SK-N-SH treated with all-trans-retinoic acid at 6 μM for 48 hours (cell line): ENCODE results near the gene THOP1.

Experiments
- ATAC-seq: fragments of 200-7000 bp; cut with Tn5 transposase; 3 replicates; pipeline ENCODE4 v1.9.1; 2020; ENCODE audit warnings: mild to moderate bottlenecking, moderate library complexity
- ARNTL ChIP-seq: fragments of 450-650 bp; formaldehyde crosslinking; IDR thresholded peaks from 2 replicates; pipeline ENCODE4 v1.5.0; 2020; ENCODE audit warnings: low read depth, mild to moderate bottlenecking, moderate library complexity, borderline replicate concordance
- BACH2 ChIP-seq: fragments of 250-450 bp; sonication (Bioruptor Pico); IDR thresholded peaks from 2 replicates; pipeline ENCODE4 v1.9.0; 2021; ENCODE audit warnings: mild to moderate bottlenecking, borderline replicate concordance
- CREB5 ChIP-seq: fragments of 250-450 bp; sonication (Bioruptor Pico); IDR thresholded peaks from 2 replicates; pipeline ENCODE4 v1.5.1; 2020; ENCODE audit warnings: low read depth, mild to moderate bottlenecking, moderate library complexity
- CSDC2 ChIP-seq: fragments of 250-450 bp; sonication (Bioruptor Pico); IDR thresholded peaks from 2 replicates; pipeline ENCODE4 v1.5.0; 2020; ENCODE audit warnings: mild to moderate bottlenecking, moderate library complexity
- CSRNP3 ChIP-seq: fragments of 250-450 bp; sonication (Bioruptor Pico); IDR thresholded peaks from 2 replicates; pipeline ENCODE4 v1.5.1; 2021; ENCODE audit warnings: mild to moderate bottlenecking, moderate library complexity
- ESRRG ChIP-seq: fragments of 250-450 bp; sonication (Bioruptor Pico); IDR thresholded peaks from 2 replicates; pipeline ENCODE4 v1.6.1; 2021; ENCODE audit warnings: mild to moderate bottlenecking
- GLIS3 ChIP-seq: fragments of 250-450 bp; sonication (Bioruptor Pico); IDR thresholded peaks from 2 replicates; pipeline ENCODE4 v1.5.0; 2020; ENCODE audit warnings: mild to moderate bottlenecking, moderate library complexity
- OSR1 ChIP-seq: fragments of 250-450 bp; sonication (Bioruptor Pico); IDR thresholded peaks from 2 replicates; pipeline ENCODE4 v1.8.0; 2022; ENCODE audit warnings: moderate library complexity, mild to moderate bottlenecking, inconsistent platforms
- POU6F1 ChIP-seq: fragments of 250-450 bp; sonication (Bioruptor Pico); IDR thresholded peaks from 2 replicates; pipeline ENCODE4 v1.8.0; 2021; ENCODE audit warnings: low read depth, mild to moderate bottlenecking, moderate library complexity, borderline replicate concordance
- PPARA ChIP-seq: fragments of 250-450 bp; sonication (Bioruptor Pico); IDR thresholded peaks from 2 replicates; pipeline ENCODE4 v1.5.0; 2020; ENCODE audit warnings: mild to moderate bottlenecking, borderline replicate concordance
- RARB ChIP-seq: fragments of 250-450 bp; sonication (Bioruptor Pico); IDR thresholded peaks from 2 replicates; pipeline ENCODE4 v1.8.0; 2021; ENCODE audit warnings: mild to moderate bottlenecking, moderate library complexity
- TCF4 ChIP-seq: fragments of 250-450 bp; sonication (Bioruptor Pico); IDR thresholded peaks from 2 replicates; pipeline ENCODE4 v1.8.0; 2021; ENCODE audit warnings: mild to moderate bottlenecking, moderate library complexity, borderline replicate concordance
- TOX ChIP-seq: fragments of 250-450 bp; sonication (Bioruptor Pico); IDR thresholded peaks from 2 replicates; pipeline ENCODE4 v1.8.0; 2021; ENCODE audit warnings: mild to moderate bottlenecking, moderate library complexity, borderline replicate concordance
- TSHZ2 ChIP-seq: fragments of 250-450 bp; sonication (Bioruptor Pico); IDR thresholded peaks from 2 replicates; pipeline ENCODE4 v1.5.0; 2020; ENCODE audit warnings: mild to moderate bottlenecking, moderate library complexity
- ZC3H10 ChIP-seq: fragments of 250-450 bp; sonication (Bioruptor Pico); IDR thresholded peaks from 2 replicates; pipeline ENCODE4 v1.5.1; 2021; ENCODE audit warnings: mild to moderate bottlenecking, moderate library complexity
- ZFP3 ChIP-seq: fragments of 250-450 bp; sonication (Bioruptor Pico); IDR thresholded peaks from 2 replicates; pipeline ENCODE4 v1.5.0; 2020; ENCODE audit warnings: mild to moderate bottlenecking, moderate library complexity
- ZFP30 ChIP-seq: fragments of 450-650 bp; formaldehyde crosslinking; IDR thresholded peaks from 2 replicates; pipeline ENCODE4 v1.5.0; 2022; ENCODE audit warnings: mild to moderate bottlenecking, moderate library complexity
- ZNF565 ChIP-seq: fragments of 450-650 bp; formaldehyde crosslinking; conservative IDR thresholded peaks from 2 replicates; pipeline ENCODE4 v1.5.0; 2020; ENCODE audit warnings: low read depth, mild to moderate bottlenecking, moderate library complexity
- ZNF8 ChIP-seq: fragments of 450-650 bp; formaldehyde crosslinking; IDR thresholded peaks from 2 replicates; pipeline ENCODE4 v1.5.0; 2020; ENCODE audit warnings: mild to moderate bottlenecking, moderate library complexity

Gene THOP1

GRCh38 chr19:2808129-2808941 is 23.0 kb downstream of the THOP1 start (continued):
- TF ChIP-seq CREB5 = no peak
- TF ChIP-seq GLIS3 (CRISPR knock-in tag) = no peak
- TF ChIP-seq ZFP30 (CRISPR knock-in tag) = no peak

- ATAC-seq = no peak
Observed at GRCh38 chr19:2809387-2810140, 24.3 kb downstream of the THOP1 start.

GRCh38 chr19:2810141-2811091 is 25.1 kb downstream of the THOP1 start:
- no peak for ATAC-seq
- TF ChIP-seq TOX (CRISPR knock-in tag) (no peak), ZC3H10 (CRISPR knock-in tag) (no peak), ZNF8 (CRISPR knock-in tag) (no peak), CSDC2 (CRISPR knock-in tag) (no peak), TCF4 (CRISPR knock-in tag) (no peak), TSHZ2 (CRISPR knock-in tag) (no peak), CSRNP3 (CRISPR knock-in tag) (no peak), POU6F1 (CRISPR knock-in tag) (no peak), ZFP30 (CRISPR knock-in tag) (no peak), GLIS3 (CRISPR knock-in tag) (no peak), PPARA (CRISPR knock-in tag) (no peak), OSR1 (CRISPR knock-in tag) (no peak), ARNTL (CRISPR knock-in tag) (no peak), RARB (no peak), BACH2 (CRISPR knock-in tag) (no peak), ZNF565 (CRISPR knock-in tag) (no peak), ESRRG (CRISPR knock-in tag) (no peak)
- TF ChIP-seq, all 23 proteins: peak for 0

More at GRCh38 chr19:2809387-2810140, 24.3 kb downstream of the THOP1 start:
- no peak for TF ChIP-seq ZC3H10 (CRISPR knock-in tag)
- TF ChIP-seq GLIS3 (CRISPR knock-in tag) = no peak
- no peak for TF ChIP-seq ZFP3 (CRISPR knock-in tag)
- no peak for TF ChIP-seq RARB
